CD14-positive monocyte (primary cell): ENCODE results near the gene SLC25A22. TPM values are rescaled to one million over a fixed set of nuclear protein-coding genes. Genes with fewer than 3 reads are reported as not detected.

Source experiments
- DNase-seq, 3 donors: peaks; one replicate each; pipeline ENCODE4 v3.0.0-alpha.2; 2011 to 2022
- H2AFZ ChIP-seq: 2 replicates; pipeline ENCODE4 v1.6.0; 2012; ENCODE audit warnings: mild to moderate bottlenecking, low read depth, low read length, inconsistent platforms; ENCODE audit not compliant: insufficient read depth, poor library complexity, severe bottlenecking
- H3K27ac ChIP-seq, 2 donors: 1 replicate in 1 of 2; 2 replicates in 1 of 2; pipeline ENCODE4 v1.5.1; 2012 to 2013; ENCODE audit warnings: low read length in 2 of 2, control low read depth in 1 of 2, inconsistent platforms in 1 of 2, low read depth in 1 of 2, mild to moderate bottlenecking in 1 of 2
- H3K27me3 ChIP-seq, 2 donors: one replicate each; pipeline versions ENCODE4 v1.6.0 to v1.6.1; 2011 to 2013; ENCODE audit warnings: low read length in 2 of 2; ENCODE audit not compliant: control insufficient read depth in 2 of 2, insufficient read depth in 2 of 2
- H3K36me3 ChIP-seq, 2 donors: replicated peaks in 1 of 2; 1 replicate in 1 of 2; 2 replicates in 1 of 2; pipeline versions ENCODE4 v1.5.1 to v1.6.1; 2012 to 2013; ENCODE audit warnings: low read length in 2 of 2, control low read depth in 1 of 2, inconsistent platforms in 1 of 2, mild to moderate bottlenecking in 1 of 2; ENCODE audit not compliant: insufficient read depth in 2 of 2, control insufficient read depth in 1 of 2
- H3K4me1 ChIP-seq, 2 donors: 1 replicate in 1 of 2; 2 replicates in 1 of 2; pipeline versions ENCODE4 v1.5.1 to v1.6.1; 2012 to 2013; ENCODE audit warnings: low read length in 2 of 2, control low read depth in 1 of 2, inconsistent platforms in 1 of 2, mild to moderate bottlenecking in 1 of 2, moderate library complexity in 1 of 2; ENCODE audit not compliant: insufficient read depth in 2 of 2, control insufficient read depth in 1 of 2
- H3K4me2 ChIP-seq: replicated peaks from 2 replicates; pipeline ENCODE3; 2012; ENCODE audit warnings: low read length, moderate library complexity, mild to moderate bottlenecking; ENCODE audit not compliant: poor library complexity, severe bottlenecking; ENCODE audit errors: extremely low read depth
- H3K4me3 ChIP-seq, 3 experiments: fragments of 200-600 bp in 1 of 3; sonication (generic) in 1 of 3; replicated peaks in 1 of 3; 1 replicate in 2 of 3; 2 replicates in 1 of 3; pipeline ENCODE4 v1.5.1; 2011 to 2013; ENCODE audit warnings: low read length in 3 of 3, mild to moderate bottlenecking in 3 of 3, control low read depth in 2 of 3, low read depth in 2 of 3, inconsistent platforms in 1 of 3, moderate library complexity in 1 of 3
- H3K79me2 ChIP-seq: 2 replicates; pipeline ENCODE4 v1.6.0; 2012; ENCODE audit warnings: mild to moderate bottlenecking, control low read depth, inconsistent platforms, low read length, moderate library complexity; ENCODE audit not compliant: insufficient read depth
- H3K9ac ChIP-seq: 2 replicates; pipeline ENCODE4 v1.6.0; 2017; ENCODE audit warnings: low read length, mild to moderate bottlenecking; ENCODE audit not compliant: insufficient read depth, poor library complexity, severe bottlenecking
- H3K9me3 ChIP-seq, 2 donors: replicated peaks in 1 of 2; 1 replicate in 1 of 2; 2 replicates in 1 of 2; pipeline versions ENCODE4 v1.5.1 to v1.6.1; 2012 to 2013; ENCODE audit warnings: low read length in 2 of 2, control low read depth in 1 of 2; ENCODE audit not compliant: control insufficient read depth in 1 of 2, insufficient read depth in 1 of 2
- H4K20me1 ChIP-seq: 2 replicates; pipeline ENCODE4 v1.6.0; 2012; ENCODE audit warnings: mild to moderate bottlenecking, low read length, control low read depth, moderate library complexity; ENCODE audit not compliant: insufficient read depth
- H3K27ac Mint-ChIP-seq, 7 donors: one replicate each; pipeline ENCODE4 v1.8.0; 2020; ENCODE audit warnings: mild to moderate bottlenecking in 7 of 7, mixed read lengths in 7 of 7, moderate library complexity in 6 of 7, inconsistent platforms in 2 of 7
- H3K27me3 Mint-ChIP-seq, 3 donors: one replicate each; pipeline ENCODE4 v1.8.0; 2021 to 2022; ENCODE audit warnings: low read depth in 3 of 3, mild to moderate bottlenecking in 3 of 3, mixed read lengths in 3 of 3, moderate library complexity in 3 of 3, inconsistent platforms in 1 of 3
- H3K36me3 Mint-ChIP-seq, 2 donors: one replicate each; pipeline ENCODE4 v1.8.0; 2020; ENCODE audit warnings: mixed read lengths in 2 of 2, inconsistent platforms in 1 of 2, mild to moderate bottlenecking in 1 of 2
- H3K4me1 Mint-ChIP-seq: one replicate; pipeline ENCODE4 v1.8.0; 2020; ENCODE audit warnings: mild to moderate bottlenecking, mixed read lengths
- H3K4me3 Mint-ChIP-seq, 2 donors: one replicate each; pipeline ENCODE4 v1.8.0; 2020; ENCODE audit warnings: mild to moderate bottlenecking in 2 of 2, mixed read lengths in 2 of 2, moderate library complexity in 1 of 2
- H3K9me3 Mint-ChIP-seq, 7 donors: one replicate each; pipeline ENCODE4 v1.8.0; 2020 to 2022; ENCODE audit warnings: mixed read lengths in 7 of 7, mild to moderate bottlenecking in 6 of 7, moderate library complexity in 6 of 7, inconsistent platforms in 2 of 7
- CTCF ChIP-seq: fragments of 200-600 bp; IDR thresholded peaks from one replicate; pipeline ENCODE4 v1.8.0; 2022; ENCODE audit warnings: antibody characterized with exemption, mild to moderate bottlenecking
- WGBS: methylation state at CpG from one replicate; pipeline ENCODE4 v1.1.5; 2013; ENCODE audit warnings: missing lambda C conversion rate; ENCODE audit not compliant: insufficient coverage; 5-methylcytosine and 5-hydroxymethylcytosine counted together
- intact Hi-C, 2 donors: fragments of 100-400 bp; cut with micrococcal nuclease; formaldehyde crosslinking; loops; one replicate each; pipeline versions ENCODE4 v1.15.0 to v1.15.1; 2023
- polyA plus RNA-seq, 3 donors: library from polyadenylated mRNA; depleted of rRNA in 1 of 3; unstranded in 2 of 3; stranded (reverse) in 1 of 3; fragments of 300-500 nt in 2 of 3; fragments of >200 nt in 1 of 3; fragmentation: Illumina TruSeq in 2 of 3; gene quantifications; 1 replicate in 2 of 3; 2 replicates in 1 of 3; pipeline ENCODE4 v1.2.3, GENCODE V29; 2012 to 2021

Gene SLC25A22
- polyA plus RNA-seq, 3 donors, result 4.4 to 20.9 (median 5.6) TPM

GRCh38 chr11:824292-824880 is 26.3 kb upstream of the SLC25A22 start:
- H3K79me2 ChIP-seq, result peaks cover 50% of the 10 kb centered on the region
- intact Hi-C loops, result no loop called here
- Mint-ChIP-seq H3K4me1 (peaks cover 54% of the 10 kb centered on the region), H3K9me3 (peaks cover 0 to 7% (median 1%) of the 10 kb centered on the region in 7 donors), H3K27me3 (peaks cover 24 to 28% (median 27%) of the 10 kb centered on the region in 3 donors), H3K36me3 (peaks cover 34 to 44% of the 10 kb centered on the region in 2 donors), H3K27ac (no peak overlapping the region), H3K4me3 (no peak overlapping the region)
- H3K27ac ChIP-seq, result no peak overlapping the region
- no peak for TF ChIP-seq CTCF
- peaks cover 21 to 32% of the 10 kb centered on the region in 2 donors for H3K36me3 ChIP-seq
- peaks cover 0 to 24% of the 10 kb centered on the region in 2 donors for H3K27me3 ChIP-seq
- H3K9me3 ChIP-seq, result no peaks in the 10 kb centered on the region
- H3K4me2 ChIP-seq, result no peak overlapping the region
- DNase-seq, result no peak
- H3K4me1 ChIP-seq, result peaks cover 66 to 78% of the 10 kb centered on the region in 2 donors
- H3K9ac ChIP-seq, result no peak overlapping the region
- H2AFZ ChIP-seq, result no peak overlapping the region
- 96% methylated on average over 53 of the region's 59 CpGs for WGBS
- H3K4me3 ChIP-seq, result no peak overlapping the region
- peaks cover 60% of the 10 kb centered on the region for H4K20me1 ChIP-seq

- intact Hi-C loops, result no loop called here
- H4K20me1 ChIP-seq, result peaks cover 60% of the 10 kb centered on the region
- peaks cover 0 to 4% (median 1%) of the 10 kb centered on the region in 7 donors for H3K9me3 Mint-ChIP-seq
Measured at GRCh38 chr11:823441-824291, 25.6 kb upstream of the SLC25A22 start.

More at GRCh38 chr11:823441-824291, 25.6 kb upstream of the SLC25A22 start:
- 95% methylated on average over 33 of the region's 53 CpGs for WGBS
- no peak for DNase-seq
- H3K27me3 Mint-ChIP-seq, result peaks cover 17 to 22% (median 20%) of the 10 kb centered on the region in 3 donors
- H3K4me3 ChIP-seq, result no peak overlapping the region
- H2AFZ ChIP-seq, result no peak overlapping the region
- H3K36me3 Mint-ChIP-seq, result peaks cover 34 to 44% of the 10 kb centered on the region in 2 donors
- TF ChIP-seq CTCF, result no peak
- H3K4me1 ChIP-seq, result peaks cover 64 to 76% of the 10 kb centered on the region in 2 donors
- H3K27ac Mint-ChIP-seq, result no peak overlapping the region
- H3K9ac ChIP-seq, result no peak overlapping the region
- peaks cover 0 to 17% of the 10 kb centered on the region in 2 donors for H3K27me3 ChIP-seq
- H3K79me2 ChIP-seq, result peaks cover 53% of the 10 kb centered on the region
- no peak overlapping the region for H3K27ac ChIP-seq
- H3K9me3 ChIP-seq, result no peaks in the 10 kb centered on the region
- H3K4me1 Mint-ChIP-seq, result peaks cover 48% of the 10 kb centered on the region
- no peak overlapping the region for H3K4me2 ChIP-seq
- no peak overlapping the region for H3K4me3 Mint-ChIP-seq
- H3K36me3 ChIP-seq, result peaks cover 21 to 32% of the 10 kb centered on the region in 2 donors
